ENCODE data around the gene IL27RA.

IL27RA gene

DNA sequence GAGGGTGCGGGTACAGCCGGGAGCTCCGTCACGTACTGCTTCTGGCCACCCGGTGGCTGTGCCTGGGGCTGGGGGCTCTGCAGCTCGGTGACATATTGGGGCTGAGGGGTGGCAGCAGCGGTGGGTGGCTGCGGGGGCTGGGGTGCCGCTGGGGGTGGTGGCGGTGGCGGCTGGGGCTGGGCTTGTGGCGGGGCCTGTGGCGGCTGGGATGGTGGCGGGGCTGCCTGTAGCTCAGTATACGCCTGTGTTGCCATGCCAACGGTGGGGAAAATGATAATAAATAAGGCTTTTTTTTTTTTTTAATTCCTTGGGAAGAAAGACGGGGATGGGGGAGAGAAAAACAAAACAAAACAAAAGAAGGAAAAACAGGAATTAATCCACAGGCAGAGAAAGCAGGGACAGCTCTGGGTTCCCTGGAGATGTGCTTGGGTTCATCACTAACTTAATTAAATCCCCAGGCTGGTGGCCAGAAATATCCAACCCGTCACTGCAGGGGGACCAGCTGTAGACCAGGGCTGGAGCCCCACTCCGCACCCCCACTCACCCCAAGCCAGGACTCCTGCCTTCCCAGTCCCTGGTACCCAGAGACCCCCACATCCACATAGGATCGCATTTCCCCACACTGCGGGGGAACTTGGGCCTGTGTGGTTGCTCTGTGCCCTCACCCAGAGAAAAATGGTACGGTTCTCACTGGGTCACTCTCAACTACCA is 37.8 kb upstream of the IL27RA start:
- TF ChIP-seq CTCF (IDR thresholded peaks at IDR 0.05; ENCODE audit: insufficient read depth, low read depth, low read length, missing control alignments), result no peak
- no peak for DNase-seq (ENCODE audit: low read depth)

GRCh38 chr19:13995017-13995728 is 36.4 kb upstream of the IL27RA start:
- no peak for DNase-seq (ENCODE audit: low read depth)
- no peak for TF ChIP-seq CTCF (IDR thresholded peaks at IDR 0.05; ENCODE audit: insufficient read depth, low read depth, low read length, missing control alignments)

More for the DNA sequence above, 37.8 kb upstream of the IL27RA start:
- H3K4me3 ChIP-seq (ENCODE audit: low read depth, low read length), result no peak overlapping the region

GRCh38 chr19:13995878-13996765 is 35.4 kb upstream of the IL27RA start:
- no peak overlapping the region for H3K4me3 ChIP-seq (ENCODE audit: low read depth, low read length)
- TF ChIP-seq CTCF (IDR thresholded peaks at IDR 0.05; ENCODE audit: insufficient read depth, low read depth, low read length, missing control alignments), result no peak
- DNase-seq (ENCODE audit: low read depth), result no peak

More at GRCh38 chr19:13995017-13995728, 36.4 kb upstream of the IL27RA start:
- H3K4me3 ChIP-seq (ENCODE audit: low read depth, low read length), result no peak overlapping the region

DNA sequence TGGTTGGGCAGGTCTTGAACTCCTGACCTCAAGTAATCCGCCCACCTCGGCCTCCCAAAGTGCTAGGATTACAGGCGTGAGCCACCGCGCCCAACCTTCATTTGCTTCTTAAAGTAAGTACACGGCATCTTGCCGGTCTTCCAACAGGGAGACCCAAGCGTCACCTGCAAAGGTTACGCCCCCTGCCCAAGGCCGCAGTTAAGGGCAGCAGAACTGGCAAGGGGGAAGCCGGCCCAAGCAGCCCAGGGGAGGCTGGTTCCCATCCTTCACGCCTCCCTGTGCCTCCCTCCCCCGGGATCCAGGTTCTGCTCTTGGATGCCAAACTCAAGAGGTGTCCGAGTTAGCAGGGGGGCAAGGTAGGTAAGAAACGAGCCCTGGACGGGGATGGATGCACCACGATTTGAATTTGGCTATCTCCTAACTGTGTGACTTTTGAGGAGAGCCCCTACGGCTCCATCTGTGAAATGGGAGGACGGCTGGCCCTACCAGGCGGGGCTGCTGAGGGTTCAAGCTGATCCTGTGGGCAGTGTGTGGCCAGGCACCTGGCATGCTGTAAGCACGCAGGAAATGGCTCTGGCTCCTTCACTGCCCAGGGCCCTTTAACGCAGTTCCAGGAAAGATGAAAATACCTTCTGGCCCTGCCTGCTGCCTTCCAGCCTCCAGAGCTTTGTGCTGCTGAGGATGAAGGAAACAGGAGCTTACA is 34.5 kb upstream of the IL27RA start:
- no peak for TF ChIP-seq CTCF (IDR thresholded peaks at IDR 0.05; ENCODE audit: insufficient read depth, low read depth, low read length, missing control alignments)
- no peak for DNase-seq (ENCODE audit: low read depth)
- H3K4me3 ChIP-seq (ENCODE audit: low read depth, low read length), result no peak overlapping the region

DNA sequence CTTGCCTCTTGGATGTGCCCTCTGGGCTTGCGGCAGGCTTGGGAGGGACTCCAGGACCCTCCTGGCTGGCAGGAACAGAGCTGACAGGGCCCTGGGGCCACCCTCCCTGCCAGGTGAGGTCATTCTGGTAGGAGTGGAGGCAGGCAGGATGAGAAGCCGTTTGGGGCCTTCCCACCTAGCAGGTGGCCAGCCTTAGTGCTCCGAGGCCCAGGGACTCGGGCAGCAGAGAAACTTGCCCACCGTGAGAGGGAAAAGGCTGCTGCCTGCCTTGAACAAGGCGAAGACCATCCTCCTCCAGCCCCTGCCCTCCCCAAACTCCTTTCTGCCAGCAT is 34.0 kb upstream of the IL27RA start:
- no peak overlapping the region for H3K4me3 ChIP-seq (ENCODE audit: low read depth, low read length)
- TF ChIP-seq CTCF (IDR thresholded peaks at IDR 0.05; ENCODE audit: insufficient read depth, low read depth, low read length, missing control alignments), result no peak
- DNase-seq (ENCODE audit: low read depth), result no peak

- TF ChIP-seq CTCF (IDR thresholded peaks at IDR 0.05; ENCODE audit: insufficient read depth, low read depth, low read length, missing control alignments), result no peak
- no peak for DNase-seq (ENCODE audit: low read depth)
- no peak overlapping the region for H3K4me3 ChIP-seq (ENCODE audit: low read depth, low read length)
Observed at GRCh38 chr19:13998426-13998825, 33.1 kb upstream of the IL27RA start.

Data from GM12865 (cell line).